Kidney (tissue), 14 donors: ENCODE measurements around the gene AKNAD1. TPM values are rescaled to one million over a fixed set of nuclear protein-coding genes. Genes with fewer than 3 reads are reported as not detected.

Experiments used
- DNase-seq, 5 donors: peaks; one replicate each; pipeline ENCODE4 v3.0.0-alpha.2; 2013 to 2020
- FAIRE-seq: peaks from 2 replicates; lab custom pipeline; 2012; peaks lifted over from hg19 to GRCh38; lab: Jason Lieb, UNC
- H3K27ac ChIP-seq, 2 donors: one replicate each; pipeline ENCODE4 v1.7.0; 2013; ENCODE audit warnings: low read depth in 2 of 2, low read length in 2 of 2, inconsistent platforms in 1 of 2
- H3K27me3 ChIP-seq: one replicate; pipeline ENCODE4 v1.7.1; 2013; ENCODE audit warnings: low read length, inconsistent platforms; ENCODE audit not compliant: control insufficient read depth, insufficient read depth
- H3K36me3 ChIP-seq, 3 donors: one replicate each; pipeline versions ENCODE4 v1.7.0 to v1.7.1; 2013; ENCODE audit warnings: low read length in 3 of 3, control low read depth in 1 of 3, inconsistent platforms in 1 of 3; ENCODE audit not compliant: insufficient read depth in 3 of 3, control insufficient read depth in 2 of 3
- H3K4me1 ChIP-seq, 3 donors: one replicate each; pipeline versions ENCODE4 v1.7.0 to v1.7.1; 2013; ENCODE audit warnings: low read length in 3 of 3, inconsistent platforms in 1 of 3, low read depth in 1 of 3; ENCODE audit not compliant: control insufficient read depth in 2 of 3, insufficient read depth in 2 of 3
- H3K4me3 ChIP-seq, 3 donors: one replicate each; pipeline versions ENCODE4 v1.7.0 to v1.8.1; 2013; ENCODE audit warnings: low read length in 3 of 3, control low read depth in 1 of 3, inconsistent platforms in 1 of 3
- H3K9ac ChIP-seq, 3 donors: one replicate each; pipeline versions ENCODE4 v1.7.0 to v1.7.1; 2013; ENCODE audit warnings: low read length in 3 of 3, control low read depth in 1 of 3, inconsistent platforms in 1 of 3
- H3K9me3 ChIP-seq, 3 donors: one replicate each; pipeline versions ENCODE4 v1.7.0 to v1.7.1; 2013; ENCODE audit warnings: low read length in 3 of 3, control low read depth in 1 of 3, inconsistent platforms in 1 of 3; ENCODE audit not compliant: control insufficient read depth in 2 of 3, insufficient read depth in 1 of 3
- CTCF ChIP-seq: IDR thresholded peaks from 3 replicates; pipeline ENCODE4 v1.5.1; 2012; ENCODE audit warnings: mild to moderate bottlenecking, moderate library complexity, borderline replicate concordance; ENCODE audit not compliant: insufficient read depth; ENCODE audit errors: extremely low read depth
- intact Hi-C: fragments of 100-400 bp; cut with DNase I; formaldehyde crosslinking; loops from one replicate; pipeline ENCODE4 v1.11.1; 2022
- polyA plus RNA-seq: library from polyadenylated mRNA; stranded (reverse); fragments of 350-450 nt; fragmentation: Illumina TruSeq; extraction: RNeasy Lipid Tissue Mini Kit (QIAGEN cat#74804); gene quantifications from one replicate; pipeline ENCODE4 v1.2.3, GENCODE V29; 2014; ENCODE audit warnings: low read depth, low replicate concordance; ENCODE audit not compliant: insufficient read depth
- total RNA-seq: library from RNA; stranded (reverse); fragmentation: NEBNext Ultra II Directional; extraction: Animal tissue kit (Norgen Biotek cat#: 25700); gene quantifications from one replicate; pipeline ENCODE4 v1.2.1, GENCODE V29; 2021
- donor health status: control.
- donor health status: control.
- donor health status: control.
- donor health status: control.
- donor health status: control.
- donor health status: DM: yes; HTN: yes; CAD: no.
- donor health status: Normal renal cell carcinoma (clear cell type).

The AKNAD1 gene
- total and polyA plus RNA-seq, 2 donors from 2014 or later: not detected

GRCh38 chr1:108816049-108816893 lies 40.6 kb downstream of the AKNAD1 start:
- no peaks in the 10 kb centered on the region for H3K9me3 ChIP-seq
- peak overlapping the region; percentile 52 to 79 for H3K27ac ChIP-seq
- intact Hi-C loops: no loop called here
- H3K27me3 ChIP-seq: no peaks in the 10 kb centered on the region
- peak overlapping the region; percentile 13 to 58 (median 56) for H3K4me3 ChIP-seq
- no peak for FAIRE-seq
- DNase-seq: peak; percentile 65 to 93 (median 83)
- TF ChIP-seq CTCF: no peak
- peaks cover 0 to 4% (median 0%) of the 10 kb centered on the region in 3 donors for H3K36me3 ChIP-seq
- peaks cover 0 to 5% (median 0%) of the 10 kb centered on the region in 3 donors for H3K4me1 ChIP-seq
- no peak overlapping the region for H3K9ac ChIP-seq

- no peak overlapping the region for H3K4me3 ChIP-seq
- H3K27ac ChIP-seq: no peak overlapping the region
- no peak for FAIRE-seq
- no peaks in the 10 kb centered on the region for H3K27me3 ChIP-seq
- H3K9me3 ChIP-seq: no peaks in the 10 kb centered on the region
- intact Hi-C loops: no loop called here
- H3K4me1 ChIP-seq: peaks cover 0 to 5% (median 0%) of the 10 kb centered on the region in 3 donors
- H3K36me3 ChIP-seq: peaks cover 0 to 4% (median 0%) of the 10 kb centered on the region in 3 donors
- no peak for TF ChIP-seq CTCF
- no peak overlapping the region for H3K9ac ChIP-seq
- DNase-seq: no peak
These were observed 41.3 kb downstream of the AKNAD1 start for GRCh38 chr1:108815566-108815965.

- H3K4me3 ChIP-seq: no peak overlapping the region
- intact Hi-C loops: no loop called here
- no peaks in the 10 kb centered on the region for H3K27me3 ChIP-seq
- DNase-seq: peak in 2 of 5 donors; percentile 15 to 43
- no peak for TF ChIP-seq CTCF
- no peak overlapping the region for H3K9ac ChIP-seq
- H3K36me3 ChIP-seq: peaks cover 0 to 7% (median 0%) of the 10 kb centered on the region in 3 donors
- H3K9me3 ChIP-seq: no peaks in the 10 kb centered on the region
- no peak for FAIRE-seq
- no peak overlapping the region for H3K27ac ChIP-seq
- H3K4me1 ChIP-seq: peaks cover 0 to 5% (median 0%) of the 10 kb centered on the region in 3 donors
These were observed 42.4 kb downstream of the AKNAD1 start for GRCh38 chr1:108814343-108815125.
